ENCODE results near the gene SHOC1.

DNA sequence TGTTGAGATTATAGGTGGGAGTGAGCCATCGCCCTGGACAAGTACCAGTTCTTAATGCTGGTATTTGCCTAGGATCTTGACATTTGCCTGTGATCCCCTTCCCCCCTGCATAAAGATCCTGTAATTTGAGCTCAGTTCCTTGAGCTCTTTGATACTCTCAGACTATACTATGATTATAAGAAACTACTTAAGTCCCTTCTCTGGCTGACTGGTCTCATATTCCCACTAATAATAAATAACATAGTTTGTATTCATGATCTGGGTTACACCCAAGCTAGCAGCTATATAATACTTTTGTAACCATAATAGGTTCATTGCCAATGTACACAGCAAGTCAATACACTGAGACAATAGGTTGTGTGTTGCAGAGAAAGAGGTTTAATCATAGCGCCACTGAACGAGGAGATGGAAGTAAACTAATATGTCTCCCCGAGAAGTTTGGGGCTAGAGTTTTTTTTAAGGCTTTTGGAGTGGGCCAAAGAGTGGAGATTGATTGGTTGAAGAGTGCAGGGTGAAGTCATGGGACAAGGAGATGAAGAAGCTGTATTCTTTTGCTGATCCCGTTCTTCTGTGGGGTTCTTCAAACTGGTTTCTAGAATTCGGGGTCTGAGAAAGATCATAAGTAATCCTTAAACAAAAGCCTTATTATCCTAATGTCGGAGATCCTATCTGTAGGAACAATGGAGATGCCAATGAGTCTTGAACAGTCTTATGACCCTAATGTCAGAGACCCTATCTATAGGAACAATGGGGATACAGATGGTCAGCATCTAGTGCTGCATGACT, 20.7 kb upstream of the SHOC1 start:
- TF ChIP-seq, protein P1, sequence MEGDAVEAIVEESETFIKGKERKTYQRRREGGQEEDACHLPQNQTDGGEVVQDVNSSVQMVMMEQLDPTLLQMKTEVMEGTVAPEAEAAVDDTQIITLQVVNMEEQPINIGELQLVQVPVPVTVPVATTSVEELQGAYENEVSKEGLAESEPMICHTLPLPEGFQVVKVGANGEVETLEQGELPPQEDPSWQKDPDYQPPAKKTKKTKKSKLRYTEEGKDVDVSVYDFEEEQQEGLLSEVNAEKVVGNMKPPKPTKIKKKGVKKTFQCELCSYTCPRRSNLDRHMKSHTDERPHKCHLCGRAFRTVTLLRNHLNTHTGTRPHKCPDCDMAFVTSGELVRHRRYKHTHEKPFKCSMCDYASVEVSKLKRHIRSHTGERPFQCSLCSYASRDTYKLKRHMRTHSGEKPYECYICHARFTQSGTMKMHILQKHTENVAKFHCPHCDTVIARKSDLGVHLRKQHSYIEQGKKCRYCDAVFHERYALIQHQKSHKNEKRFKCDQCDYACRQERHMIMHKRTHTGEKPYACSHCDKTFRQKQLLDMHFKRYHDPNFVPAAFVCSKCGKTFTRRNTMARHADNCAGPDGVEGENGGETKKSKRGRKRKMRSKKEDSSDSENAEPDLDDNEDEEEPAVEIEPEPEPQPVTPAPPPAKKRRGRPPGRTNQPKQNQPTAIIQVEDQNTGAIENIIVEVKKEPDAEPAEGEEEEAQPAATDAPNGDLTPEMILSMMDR (conservative IDR thresholded peaks at IDR 0.05) = no peak
- no peak for TF ChIP-seq EZH2 (IDR thresholded peaks at IDR 0.05; ENCODE audit: low read depth)

All from PC-9 (cell line).